ENCODE measurements around the gene GCN1.

- TF ChIP-seq ZNF76 (tag by site-specific recombination; IDR thresholded peaks at IDR 0.05; ENCODE audit: borderline replicate concordance, low read depth) (no peak), YY1 (tag by site-specific recombination; IDR thresholded peaks at IDR 0.05) (no peak), ZIC2 (tag by site-specific recombination; IDR thresholded peaks at IDR 0.05) (no peak), ZBTB8A (tag by site-specific recombination; IDR thresholded peaks at IDR 0.05) (no peak), ZBTB49 (tag by site-specific recombination; IDR thresholded peaks at IDR 0.05; ENCODE audit: low read depth) (no peak), ZNF629 (tag by site-specific recombination; IDR thresholded peaks at IDR 0.05) (no peak)
- TF ChIP-seq, protein P1, sequence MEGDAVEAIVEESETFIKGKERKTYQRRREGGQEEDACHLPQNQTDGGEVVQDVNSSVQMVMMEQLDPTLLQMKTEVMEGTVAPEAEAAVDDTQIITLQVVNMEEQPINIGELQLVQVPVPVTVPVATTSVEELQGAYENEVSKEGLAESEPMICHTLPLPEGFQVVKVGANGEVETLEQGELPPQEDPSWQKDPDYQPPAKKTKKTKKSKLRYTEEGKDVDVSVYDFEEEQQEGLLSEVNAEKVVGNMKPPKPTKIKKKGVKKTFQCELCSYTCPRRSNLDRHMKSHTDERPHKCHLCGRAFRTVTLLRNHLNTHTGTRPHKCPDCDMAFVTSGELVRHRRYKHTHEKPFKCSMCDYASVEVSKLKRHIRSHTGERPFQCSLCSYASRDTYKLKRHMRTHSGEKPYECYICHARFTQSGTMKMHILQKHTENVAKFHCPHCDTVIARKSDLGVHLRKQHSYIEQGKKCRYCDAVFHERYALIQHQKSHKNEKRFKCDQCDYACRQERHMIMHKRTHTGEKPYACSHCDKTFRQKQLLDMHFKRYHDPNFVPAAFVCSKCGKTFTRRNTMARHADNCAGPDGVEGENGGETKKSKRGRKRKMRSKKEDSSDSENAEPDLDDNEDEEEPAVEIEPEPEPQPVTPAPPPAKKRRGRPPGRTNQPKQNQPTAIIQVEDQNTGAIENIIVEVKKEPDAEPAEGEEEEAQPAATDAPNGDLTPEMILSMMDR (tag by site-specific recombination; IDR thresholded peaks at IDR 0.05), result no peak
- TF ChIP-seq, protein P2, sequence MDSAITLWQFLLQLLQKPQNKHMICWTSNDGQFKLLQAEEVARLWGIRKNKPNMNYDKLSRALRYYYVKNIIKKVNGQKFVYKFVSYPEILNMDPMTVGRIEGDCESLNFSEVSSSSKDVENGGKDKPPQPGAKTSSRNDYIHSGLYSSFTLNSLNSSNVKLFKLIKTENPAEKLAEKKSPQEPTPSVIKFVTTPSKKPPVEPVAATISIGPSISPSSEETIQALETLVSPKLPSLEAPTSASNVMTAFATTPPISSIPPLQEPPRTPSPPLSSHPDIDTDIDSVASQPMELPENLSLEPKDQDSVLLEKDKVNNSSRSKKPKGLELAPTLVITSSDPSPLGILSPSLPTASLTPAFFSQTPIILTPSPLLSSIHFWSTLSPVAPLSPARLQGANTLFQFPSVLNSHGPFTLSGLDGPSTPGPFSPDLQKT (IDR thresholded peaks at IDR 0.05; ENCODE audit: borderline replicate concordance, low read depth, low read length), result no peak
Observed at GRCh38 chr12:120137833-120138232, 56.7 kb downstream of the GCN1 start.
